ENCODE results near the gene FST.

DNA sequence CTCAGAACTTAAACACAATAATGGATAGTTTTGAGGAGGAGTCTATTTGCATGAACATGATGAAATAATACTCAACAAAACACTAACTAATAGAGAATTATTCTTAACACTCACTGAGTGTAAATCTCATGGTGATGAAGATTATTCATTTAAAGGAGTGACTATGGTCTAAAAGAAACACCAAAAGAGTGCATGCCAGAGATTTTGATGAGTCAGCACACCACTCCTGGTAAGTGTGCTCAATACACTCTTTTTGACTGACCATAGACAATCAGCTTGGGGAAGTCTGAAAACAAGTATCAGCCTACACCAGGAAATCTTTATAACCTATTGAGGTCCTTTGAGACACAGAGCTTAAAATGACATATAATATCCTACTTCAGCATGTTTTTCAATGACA is 6.8 kb upstream of the FST start:
- TF ChIP-seq, protein P1, sequence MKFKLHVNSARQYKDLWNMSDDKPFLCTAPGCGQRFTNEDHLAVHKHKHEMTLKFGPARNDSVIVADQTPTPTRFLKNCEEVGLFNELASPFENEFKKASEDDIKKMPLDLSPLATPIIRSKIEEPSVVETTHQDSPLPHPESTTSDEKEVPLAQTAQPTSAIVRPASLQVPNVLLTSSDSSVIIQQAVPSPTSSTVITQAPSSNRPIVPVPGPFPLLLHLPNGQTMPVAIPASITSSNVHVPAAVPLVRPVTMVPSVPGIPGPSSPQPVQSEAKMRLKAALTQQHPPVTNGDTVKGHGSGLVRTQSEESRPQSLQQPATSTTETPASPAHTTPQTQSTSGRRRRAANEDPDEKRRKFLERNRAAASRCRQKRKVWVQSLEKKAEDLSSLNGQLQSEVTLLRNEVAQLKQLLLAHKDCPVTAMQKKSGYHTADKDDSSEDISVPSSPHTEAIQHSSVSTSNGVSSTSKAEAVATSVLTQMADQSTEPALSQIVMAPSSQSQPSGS (CRISPR knock-in tag; IDR thresholded peaks at IDR 0.05), result no peak
- TF ChIP-seq SIN3A (IDR thresholded peaks at IDR 0.05; ENCODE audit: borderline replicate concordance, low read depth, low read length), result no peak
- TF ChIP-seq, protein P2, sequence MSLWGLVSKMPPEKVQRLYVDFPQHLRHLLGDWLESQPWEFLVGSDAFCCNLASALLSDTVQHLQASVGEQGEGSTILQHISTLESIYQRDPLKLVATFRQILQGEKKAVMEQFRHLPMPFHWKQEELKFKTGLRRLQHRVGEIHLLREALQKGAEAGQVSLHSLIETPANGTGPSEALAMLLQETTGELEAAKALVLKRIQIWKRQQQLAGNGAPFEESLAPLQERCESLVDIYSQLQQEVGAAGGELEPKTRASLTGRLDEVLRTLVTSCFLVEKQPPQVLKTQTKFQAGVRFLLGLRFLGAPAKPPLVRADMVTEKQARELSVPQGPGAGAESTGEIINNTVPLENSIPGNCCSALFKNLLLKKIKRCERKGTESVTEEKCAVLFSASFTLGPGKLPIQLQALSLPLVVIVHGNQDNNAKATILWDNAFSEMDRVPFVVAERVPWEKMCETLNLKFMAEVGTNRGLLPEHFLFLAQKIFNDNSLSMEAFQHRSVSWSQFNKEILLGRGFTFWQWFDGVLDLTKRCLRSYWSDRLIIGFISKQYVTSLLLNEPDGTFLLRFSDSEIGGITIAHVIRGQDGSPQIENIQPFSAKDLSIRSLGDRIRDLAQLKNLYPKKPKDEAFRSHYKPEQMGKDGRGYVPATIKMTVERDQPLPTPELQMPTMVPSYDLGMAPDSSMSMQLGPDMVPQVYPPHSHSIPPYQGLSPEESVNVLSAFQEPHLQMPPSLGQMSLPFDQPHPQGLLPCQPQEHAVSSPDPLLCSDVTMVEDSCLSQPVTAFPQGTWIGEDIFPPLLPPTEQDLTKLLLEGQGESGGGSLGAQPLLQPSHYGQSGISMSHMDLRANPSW (CRISPR knock-in tag; IDR thresholded peaks at IDR 0.05; ENCODE audit: borderline replicate concordance), result no peak
- TF ChIP-seq GATAD2A (CRISPR knock-in tag; IDR thresholded peaks at IDR 0.05), result no peak
- TF ChIP-seq GABPB1 (CRISPR knock-in tag; IDR thresholded peaks at IDR 0.05), result no peak
- TF ChIP-seq CHD2 (IDR thresholded peaks at IDR 0.05; ENCODE audit: low read depth, low read length), result no peak
- TF ChIP-seq POLR2A (IDR thresholded peaks at IDR 0.05; ENCODE audit: insufficient read depth in 1 of 2, low read depth in 2 of 2, low read length in 2 of 2), result no peak

Measured in HepG2 (cell line).